HG03196 (cell line): Measurements from ENCODE around the gene GNB1L.
"Not testable (repeated sequence)": the region's sequence is repeated elsewhere in the genome, so short reads cannot be mapped to it uniquely, and the experiment has no call there.

Experiments
- ATAC-seq: cut with Tn5 transposase; IDR thresholded peaks from one replicate; pipeline ENCODE4 v1.9.1; 2021; ENCODE audit not compliant: unreplicated experiment

The GNB1L gene

GRCh38 chr22:19784384-19785175 lies 70.1 kb downstream of the GNB1L start:
- ATAC-seq, result no peak

- ATAC-seq, result no peak
Measured at GRCh38 chr22:19783586-19784383, 70.9 kb downstream of the GNB1L start.

- ATAC-seq, result no peak
Measured at GRCh38 chr22:19782533-19782932, 72.1 kb downstream of the GNB1L start.

GRCh38 chr22:19779685-19780268 lies 74.9 kb downstream of the GNB1L start:
- no peak for ATAC-seq

DNA sequence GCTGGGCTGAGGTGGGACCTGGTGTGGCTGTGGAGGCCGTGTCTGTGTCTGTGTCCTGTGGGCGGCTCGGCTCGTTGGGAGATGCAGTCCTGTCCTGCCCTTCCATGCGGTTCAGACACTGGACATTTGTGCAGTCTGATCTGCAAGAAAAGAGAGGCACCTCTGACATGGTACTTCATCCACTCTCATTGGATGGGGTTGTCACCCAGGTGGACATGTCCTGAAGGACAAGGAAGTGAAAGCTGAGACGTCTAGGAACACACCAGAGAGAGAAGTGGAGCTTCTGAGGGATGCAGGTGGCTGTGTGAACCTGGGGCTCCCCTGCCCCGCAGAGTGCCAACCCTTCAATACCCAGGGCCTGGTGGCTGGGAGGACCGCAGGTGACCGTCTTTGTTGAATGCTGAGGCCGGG lies 75.7 kb downstream of the GNB1L start:
- ATAC-seq, result no peak

DNA sequence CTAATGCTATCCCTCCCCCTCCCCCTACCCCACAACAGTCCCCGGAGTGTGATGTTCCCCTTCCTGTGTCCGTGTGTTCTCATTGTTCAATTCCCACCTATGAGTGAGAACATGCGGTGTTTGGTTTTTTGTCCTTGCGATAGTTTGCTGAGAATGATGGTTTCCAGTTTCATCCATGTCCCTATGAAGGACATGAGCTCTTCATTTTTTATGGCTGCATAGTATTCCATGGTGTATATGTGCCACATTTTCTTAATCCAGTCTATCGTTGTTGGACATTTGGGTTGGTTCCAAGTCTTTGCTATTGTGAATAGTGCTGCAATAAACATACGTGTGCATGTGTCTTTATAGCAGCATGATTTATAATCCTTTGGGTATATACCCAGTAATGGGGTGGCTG lies 77.5 kb downstream of the GNB1L start:
- ATAC-seq, result not testable (repeated sequence)

DNA sequence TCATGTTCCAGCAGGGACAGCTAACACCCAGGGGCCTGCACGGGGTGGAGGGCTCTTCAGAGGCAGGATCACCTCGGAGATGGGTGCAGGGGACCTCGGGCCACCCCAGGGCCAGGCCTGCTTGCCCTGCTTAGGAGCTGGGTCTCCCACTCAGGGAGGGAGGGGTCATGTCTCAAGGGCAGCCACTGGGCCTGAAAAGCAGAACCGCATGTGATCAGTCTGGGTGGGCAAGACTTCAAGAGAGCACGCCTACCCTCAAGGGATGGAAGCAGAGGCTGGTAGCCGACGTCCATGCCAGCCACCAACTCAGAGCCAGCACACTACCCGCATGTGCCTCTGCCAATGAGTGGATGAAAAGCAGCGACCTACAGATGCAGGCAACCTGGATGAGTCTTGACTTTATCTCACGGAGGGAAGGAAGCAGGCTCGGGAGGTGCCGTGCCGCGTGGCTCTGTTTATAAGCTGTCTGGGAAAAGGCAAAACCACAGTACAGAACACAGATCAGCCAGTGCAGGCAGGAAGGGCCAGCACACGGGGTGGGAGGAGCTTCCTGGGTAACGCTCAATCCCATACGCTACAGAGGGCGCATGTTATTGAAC lies 78.1 kb downstream of the GNB1L start:
- no peak for ATAC-seq

DNA sequence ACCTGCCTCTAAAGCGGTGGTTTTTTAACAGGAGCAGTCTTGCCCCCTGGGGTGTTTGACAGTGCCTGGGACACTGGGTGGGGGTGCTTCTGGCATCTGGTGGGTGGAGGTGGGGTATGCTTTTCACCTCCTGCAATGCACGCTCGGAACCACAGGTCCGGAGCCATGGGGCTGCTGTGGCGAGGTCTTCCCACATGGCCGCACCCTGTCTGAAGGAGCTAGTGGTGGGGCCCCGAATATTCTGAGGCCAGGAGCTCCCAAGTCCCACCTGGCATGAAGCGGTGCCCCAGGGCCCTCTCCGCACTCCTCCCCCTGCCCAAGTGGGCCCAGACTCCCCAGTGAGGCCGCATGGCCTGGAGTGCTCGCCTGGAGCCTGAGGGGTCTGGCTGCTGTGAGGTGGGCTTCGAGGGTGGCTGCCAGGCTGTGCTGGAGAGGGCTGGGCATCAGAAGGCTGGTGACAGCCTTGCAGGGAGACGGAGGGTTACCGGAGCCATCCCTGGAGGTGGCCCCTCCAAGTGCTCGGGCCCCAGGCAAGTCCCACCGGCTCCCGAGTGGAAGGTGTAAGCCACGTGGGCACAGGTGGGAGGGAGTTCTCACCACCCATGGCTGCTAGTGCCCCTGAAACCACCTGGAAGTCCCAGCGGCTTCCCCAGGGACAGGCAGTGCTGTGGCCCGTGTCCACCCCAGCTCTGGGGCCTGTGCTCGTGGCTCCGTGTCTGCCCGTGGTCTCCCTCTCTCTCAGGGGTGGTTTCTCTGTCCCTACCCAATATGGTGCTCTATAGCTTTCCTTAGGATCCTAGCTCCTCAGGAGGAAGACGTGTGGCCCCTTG lies 79.0 kb downstream of the GNB1L start:
- no peak for ATAC-seq

GRCh38 chr22:19774628-19775027 lies 80.0 kb downstream of the GNB1L start:
- ATAC-seq, result no peak

GRCh38 chr22:19773470-19774040 lies 81.1 kb downstream of the GNB1L start:
- no peak for ATAC-seq

GRCh38 chr22:19772673-19773469 lies 81.8 kb downstream of the GNB1L start:
- ATAC-seq, result peak; percentile 70

DNA sequence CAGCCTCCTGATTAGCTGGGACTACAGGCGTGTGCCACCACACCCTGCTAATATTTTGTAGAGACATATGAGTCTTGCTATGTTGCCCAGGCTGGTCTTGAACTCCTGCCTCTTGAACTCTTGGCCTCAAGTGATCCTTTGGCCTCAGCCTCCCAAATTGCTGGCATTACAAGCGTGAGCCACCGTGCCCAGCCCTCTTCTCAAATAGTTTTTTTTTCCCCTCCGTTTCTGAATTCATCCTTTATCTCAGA lies 82.3 kb downstream of the GNB1L start:
- no peak for ATAC-seq

DNA sequence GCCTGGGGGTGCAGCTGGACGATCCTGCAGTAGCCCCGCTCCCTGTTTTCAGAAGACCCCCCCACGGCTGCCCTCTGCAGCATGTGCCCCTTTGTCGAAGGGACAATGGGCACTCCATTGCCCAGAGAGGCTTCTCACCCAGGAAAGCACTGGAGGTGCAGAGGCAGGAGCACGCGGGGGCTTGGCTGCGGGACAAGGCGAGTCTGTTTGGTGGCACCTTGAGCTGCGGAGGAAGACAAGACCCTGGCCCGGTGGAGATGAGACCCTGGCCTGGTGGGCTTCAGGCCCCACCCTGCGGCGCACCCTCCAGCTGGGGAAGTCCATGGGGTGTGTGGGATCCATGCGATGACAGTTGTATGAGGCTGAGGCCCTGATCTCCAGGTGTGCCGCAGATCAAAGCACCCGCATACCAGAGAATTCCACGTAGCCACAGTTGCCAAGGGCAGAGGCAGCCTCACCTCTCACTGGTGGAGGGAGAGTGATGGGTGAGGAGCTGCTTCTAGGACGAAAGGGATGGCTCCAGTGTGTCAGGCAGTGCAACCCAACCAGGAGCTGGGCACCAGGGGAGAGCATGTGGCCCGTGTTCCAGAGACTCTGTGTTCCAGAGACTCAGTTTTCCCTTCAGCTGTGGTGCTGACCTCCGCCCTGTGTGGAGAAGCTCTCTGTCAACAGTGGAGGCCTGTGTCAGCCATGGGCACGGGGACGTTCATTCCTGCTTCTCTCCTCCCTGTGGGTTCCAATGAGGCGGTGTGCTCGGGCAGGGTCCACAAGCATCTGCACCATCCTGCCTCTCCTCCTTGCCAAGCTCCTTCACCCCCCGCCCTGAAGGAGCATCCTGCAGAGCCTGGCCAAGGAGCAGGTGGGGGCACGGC lies 84.1 kb downstream of the GNB1L start:
- no peak for ATAC-seq

GRCh38 chr22:19769393-19769715 lies 85.3 kb downstream of the GNB1L start:
- ATAC-seq, result no peak

DNA sequence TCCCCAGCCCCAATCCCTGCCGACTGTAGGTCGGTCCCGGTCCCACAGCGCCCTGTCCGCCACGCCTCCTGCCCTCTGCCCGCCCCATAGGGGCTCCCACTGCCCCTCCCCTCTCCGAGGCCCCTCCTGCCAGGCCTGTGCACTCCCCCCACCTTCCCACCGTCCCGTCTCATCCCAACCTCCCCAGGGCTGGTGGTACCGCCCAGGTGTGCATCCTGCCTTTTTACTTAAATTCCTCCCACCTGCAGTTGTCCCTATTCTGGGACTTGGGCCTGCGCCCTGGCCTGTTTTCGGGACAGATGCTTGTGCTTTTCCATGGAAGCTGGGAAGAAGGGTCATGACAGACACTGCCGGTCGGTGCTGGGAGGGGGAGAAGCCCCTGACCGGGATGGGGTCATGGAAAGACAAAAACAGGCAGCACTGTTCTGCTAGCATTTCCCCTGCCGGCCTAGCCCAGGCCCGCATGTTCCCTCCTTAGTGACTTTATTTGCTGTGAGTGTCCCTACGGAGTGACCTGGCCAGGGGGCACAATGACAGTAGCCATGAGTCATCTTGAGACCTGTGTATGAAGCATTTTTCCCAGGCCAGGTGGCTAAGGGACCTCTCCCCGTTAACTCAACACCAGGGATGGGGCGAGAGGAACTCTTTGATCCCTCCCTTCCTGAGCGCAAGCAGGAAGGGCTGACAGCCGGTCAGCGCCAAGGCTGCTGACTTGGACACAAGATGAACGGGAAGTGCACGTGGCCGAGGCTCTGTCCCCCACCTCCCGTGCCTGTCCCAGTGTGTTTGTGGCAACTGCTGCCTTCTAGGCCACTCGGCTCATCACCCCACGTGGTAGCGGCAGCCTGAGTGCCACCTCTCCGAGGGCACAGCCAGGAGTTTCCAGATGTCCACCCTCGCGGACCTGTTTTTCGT lies 87.0 kb downstream of the GNB1L start:
- ATAC-seq, result no peak

- ATAC-seq, result no peak
Measured at GRCh38 chr22:19766511-19767426, 87.9 kb downstream of the GNB1L start.

- ATAC-seq, result no peak
Measured at GRCh38 chr22:19766240-19766510, 88.5 kb downstream of the GNB1L start.
